Thymus (tissue), 14 donors: ENCODE measurements around the gene RAB23. TPM values are rescaled to one million over a fixed set of nuclear protein-coding genes. Genes with fewer than 3 reads are reported as not detected.

Experiments used
- DNase-seq, 9 donors: peaks; one replicate each; pipeline ENCODE4 v3.0.0-alpha.2; 2013; ENCODE audit warnings: low spot score in 9 of 9, low read depth in 6 of 9, missing footprints in 1 of 9
- H3K27ac ChIP-seq, 2 donors: one replicate each; pipeline ENCODE4 v1.5.1; 2013; ENCODE audit warnings: control low read depth in 1 of 2, low read depth in 1 of 2, low read length in 1 of 2, mild to moderate bottlenecking in 1 of 2, moderate library complexity in 1 of 2
- H3K27me3 ChIP-seq, 2 donors: one replicate each; pipeline ENCODE4 v1.5.1; 2013; ENCODE audit warnings: low read length in 1 of 2; ENCODE audit not compliant: control insufficient read depth in 2 of 2, insufficient read depth in 1 of 2
- H3K36me3 ChIP-seq, 2 donors: one replicate each; pipeline ENCODE4 v1.5.1; 2013; ENCODE audit warnings: low read length in 1 of 2, mild to moderate bottlenecking in 1 of 2, moderate library complexity in 1 of 2; ENCODE audit not compliant: control insufficient read depth in 2 of 2, insufficient read depth in 2 of 2
- H3K4me1 ChIP-seq, 2 donors: one replicate each; pipeline ENCODE4 v1.5.1; 2013; ENCODE audit warnings: low read length in 2 of 2; ENCODE audit not compliant: control insufficient read depth in 2 of 2, insufficient read depth in 2 of 2
- H3K4me3 ChIP-seq, 2 donors: one replicate each; pipeline ENCODE4 v1.5.1; 2013; ENCODE audit warnings: low read length in 2 of 2, control low read depth in 1 of 2, mild to moderate bottlenecking in 1 of 2
- H3K9me3 ChIP-seq, 2 donors: one replicate each; pipeline ENCODE4 v1.5.1; 2013; ENCODE audit warnings: low read length in 1 of 2, mild to moderate bottlenecking in 1 of 2; ENCODE audit not compliant: control insufficient read depth in 2 of 2, insufficient read depth in 1 of 2
- WGBS: extraction: QIAGEN DNeasy Blood & Tissue Kit; methylation state at CpG from one replicate; pipeline ENCODE4 v1.1.7; 2013; 5-methylcytosine and 5-hydroxymethylcytosine counted together
- long read RNA-seq, 10 donors: transcript quantifications; one replicate each; lab custom pipeline, GENCODE V29; 2026
- polyA plus RNA-seq: library from polyadenylated mRNA; stranded (reverse); fragments of 200-250 nt; gene quantifications from one replicate; pipeline ENCODE4 v1.2.3, GENCODE V29; 2013
- total RNA-seq: library from RNA; stranded (reverse); fragments of 120-200 nt; gene quantifications from one replicate; pipeline ENCODE4 v1.2.4, GENCODE V29; 2013
- donor health status: healthy.

RAB23 gene
- total RNA-seq (7.1 TPM), polyA plus RNA-seq (5.8 TPM)
- long read RNA-seq, donor 1, result 0 reads
- long read RNA-seq, donor 2, result 0 reads
- long read RNA-seq, donor 3, full-length matches to known transcripts, result 1 of 1 reads
- long read RNA-seq, donor 3, partial matches to known transcripts, result 0 of 1 reads
- long read RNA-seq, donor 3, other reads (novel, unspliced or antisense), result 0 of 1 reads
- long read RNA-seq, donor 4, full-length matches to known transcripts, result 1 of 1 reads
- long read RNA-seq, donor 4, partial matches to known transcripts, result 0 of 1 reads
- long read RNA-seq, donor 4, other reads (novel, unspliced or antisense), result 0 of 1 reads
- long read RNA-seq, donor 5, full-length matches to known transcripts, result 2 of 2 reads
- long read RNA-seq, donor 5, partial matches to known transcripts, result 0 of 2 reads
- long read RNA-seq, donor 5, other reads (novel, unspliced or antisense), result 0 of 2 reads
- long read RNA-seq, donor 6, full-length matches to known transcripts, result 1 of 1 reads
- long read RNA-seq, donor 6, partial matches to known transcripts, result 0 of 1 reads
- long read RNA-seq, donor 6, other reads (novel, unspliced or antisense), result 0 of 1 reads
- long read RNA-seq, donor 7, full-length matches to known transcripts, result 2 of 2 reads
- long read RNA-seq, donor 7, partial matches to known transcripts, result 0 of 2 reads
- long read RNA-seq, donor 7, other reads (novel, unspliced or antisense), result 0 of 2 reads
- long read RNA-seq, donor 8, full-length matches to known transcripts, result 1 of 8 reads
- long read RNA-seq, donor 8, partial matches to known transcripts, result 7 of 8 reads
- long read RNA-seq, donor 8, other reads (novel, unspliced or antisense), result 0 of 8 reads
- long read RNA-seq, donor 9, full-length matches to known transcripts, result 1 of 1 reads
- long read RNA-seq, donor 9, partial matches to known transcripts, result 0 of 1 reads
- long read RNA-seq, donor 9, other reads (novel, unspliced or antisense), result 0 of 1 reads
- long read RNA-seq, donor 10, full-length matches to known transcripts, result 2 of 2 reads
- long read RNA-seq, donor 10, partial matches to known transcripts, result 0 of 2 reads
- long read RNA-seq, donor 10, other reads (novel, unspliced or antisense), result 0 of 2 reads

DNA sequence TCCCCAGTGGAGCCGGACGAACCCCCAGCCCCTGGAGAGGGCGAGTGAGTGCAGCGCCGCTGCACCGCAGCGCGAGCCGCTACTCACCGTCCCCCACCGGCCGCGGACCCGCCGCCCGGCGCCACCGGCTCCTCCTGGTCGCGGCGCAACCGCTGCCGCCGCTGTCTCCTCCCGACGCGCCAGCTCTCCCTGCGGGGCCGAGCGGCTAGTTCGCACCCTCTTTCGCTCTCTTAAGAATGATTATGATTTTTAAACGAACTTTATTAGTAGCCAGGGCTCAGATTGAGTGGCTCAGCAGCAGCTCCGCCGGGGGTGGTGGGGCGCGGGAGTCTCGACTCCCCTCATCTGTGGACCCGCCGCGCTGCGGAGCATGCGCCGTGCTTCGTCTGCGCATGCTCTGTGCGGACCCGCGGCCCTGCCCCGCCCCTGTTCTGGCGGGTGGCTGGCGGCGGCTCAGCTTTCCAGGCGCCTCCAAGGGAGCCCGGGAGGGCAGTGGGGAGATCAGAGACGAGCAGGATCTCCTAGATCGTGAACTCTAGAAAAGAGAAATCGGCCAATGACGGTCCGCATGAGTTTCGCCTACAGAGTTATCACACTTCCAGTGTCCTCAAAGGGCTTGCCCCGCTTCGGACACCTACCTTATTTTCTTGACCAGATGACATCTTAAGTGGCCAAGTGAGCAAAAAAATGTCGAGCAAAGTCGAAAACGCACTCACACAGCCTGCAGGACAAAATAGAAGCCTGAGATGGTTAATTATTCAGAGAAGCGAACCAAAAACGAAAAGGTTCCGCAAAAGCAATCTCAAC lies at the start of gene RAB23:
Gene RAB23 (minus strand): TSS at position 372 of the 807 bp plus-strand sequence. CDS start 11,927 bp downstream, outside the sequence.
- peaks cover 0 to 3% of the 10 kb centered on the region in 2 donors for H3K4me1 ChIP-seq
- WGBS, result under 1% methylated on average over 69 of the region's 69 CpGs

DNA sequence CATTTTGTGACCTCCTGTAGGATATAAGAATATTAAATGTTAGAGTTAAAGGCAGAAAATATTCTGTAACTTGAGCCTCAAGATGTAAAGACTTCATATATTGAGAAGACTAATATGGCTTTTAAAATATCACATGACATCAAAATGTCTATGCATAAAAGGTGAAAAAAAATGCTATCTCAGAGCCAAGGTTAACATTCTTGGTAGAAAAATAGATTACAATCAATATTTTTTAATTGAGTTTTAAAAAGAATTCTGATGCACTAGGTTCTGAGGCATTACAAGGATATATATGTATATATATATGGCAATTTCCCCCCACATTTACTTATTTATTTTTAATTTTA lies 46.2 kb upstream of the RAB23 start:
- Histone ChIP-seq H3K27ac (no peak overlapping the region), H3K4me1 (no peaks in the 10 kb centered on the region), H3K9me3 (no peaks in the 10 kb centered on the region), H3K36me3 (no peaks in the 10 kb centered on the region), H3K27me3 (no peaks in the 10 kb centered on the region), H3K4me3 (no peak overlapping the region)
- DNase-seq, result no peak

More for the DNA sequence above, at the start of gene RAB23:
- Histone ChIP-seq H3K9me3 (no peaks in the 10 kb centered on the region), H3K4me3 (peak within 1 kb of the TSS; percentile 88 to 98), H3K36me3 (no peaks in the 10 kb centered on the region), H3K27me3 (no peaks in the 10 kb centered on the region), H3K27ac (peak within 1 kb of the TSS; percentile 56 to 64)
- DNase-seq, result peak; percentile 58 to 91 (median 83)

DNA sequence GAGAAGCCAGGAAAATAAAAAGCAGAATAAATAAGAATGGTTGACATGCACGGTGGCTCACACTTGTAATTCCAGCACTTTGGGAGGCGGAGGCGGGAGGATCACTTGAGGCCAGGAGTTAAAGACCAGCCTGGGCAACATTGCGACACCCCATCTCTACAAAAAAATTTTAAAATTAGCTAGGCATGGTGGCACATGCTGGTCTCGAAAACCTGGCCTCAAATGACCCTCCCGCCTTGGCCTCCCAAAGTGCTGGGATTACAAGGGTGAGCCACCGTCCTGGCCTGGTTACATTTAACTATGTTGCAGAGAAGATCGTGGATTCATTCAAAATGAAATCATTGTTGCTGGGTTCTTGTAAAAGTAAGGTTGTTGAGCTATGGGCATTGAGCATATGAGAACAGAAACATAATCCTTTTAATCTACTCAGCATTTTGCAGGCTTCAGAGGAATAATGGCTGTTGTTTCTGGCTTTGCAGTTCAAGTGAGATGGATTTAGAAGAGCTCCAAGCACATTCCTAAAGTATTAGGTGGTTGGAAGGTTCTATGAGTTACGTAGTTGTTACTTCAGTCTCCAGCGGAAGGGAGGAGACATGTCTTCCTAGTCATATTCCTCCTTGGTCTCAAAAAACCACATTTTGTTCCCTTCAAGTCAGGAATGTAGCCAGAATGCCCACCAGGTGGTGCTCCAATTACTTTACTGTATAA lies 45.6 kb upstream of the RAB23 start:
- DNase-seq, result peak in 7 of 9 donors; percentile 6 to 46 (median 14)
- no peak overlapping the region for H3K27ac ChIP-seq
- no peaks in the 10 kb centered on the region for H3K36me3 ChIP-seq
- 93% methylated on average over 10 of the region's 10 CpGs for WGBS
- no peak overlapping the region for H3K4me3 ChIP-seq
- no peaks in the 10 kb centered on the region for H3K27me3 ChIP-seq
- no peaks in the 10 kb centered on the region for H3K9me3 ChIP-seq
- H3K4me1 ChIP-seq, result no peaks in the 10 kb centered on the region

DNA sequence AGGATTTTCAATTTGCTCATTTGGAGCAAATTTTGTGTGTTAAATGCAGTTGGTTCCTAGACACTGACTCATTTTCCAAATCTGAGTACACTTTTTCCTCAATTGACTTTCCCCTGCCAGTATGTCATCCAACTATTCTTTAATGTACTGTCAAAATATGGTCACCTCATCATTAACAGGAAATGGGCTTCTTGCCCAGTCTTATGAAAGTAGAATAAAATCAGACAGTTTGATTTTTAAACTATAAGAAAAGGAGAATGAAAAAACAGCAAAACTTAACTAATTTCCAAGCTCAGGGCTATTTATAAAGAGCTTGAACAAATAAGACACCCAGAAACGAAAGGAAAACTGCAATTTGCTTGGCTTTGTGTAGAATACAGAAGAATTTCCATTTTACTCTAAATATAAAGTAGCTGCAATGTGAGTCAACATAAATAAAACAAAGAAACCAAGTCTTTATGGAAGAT lies 43.7 kb upstream of the RAB23 start:
- no peaks in the 10 kb centered on the region for H3K9me3 ChIP-seq
- no peaks in the 10 kb centered on the region for H3K36me3 ChIP-seq
- no peak overlapping the region for H3K4me3 ChIP-seq
- no peaks in the 10 kb centered on the region for H3K4me1 ChIP-seq
- no peak for DNase-seq
- 83% methylated on average over 1 of the region's 1 CpG for WGBS
- H3K27me3 ChIP-seq, result no peaks in the 10 kb centered on the region
- no peak overlapping the region for H3K27ac ChIP-seq

DNA sequence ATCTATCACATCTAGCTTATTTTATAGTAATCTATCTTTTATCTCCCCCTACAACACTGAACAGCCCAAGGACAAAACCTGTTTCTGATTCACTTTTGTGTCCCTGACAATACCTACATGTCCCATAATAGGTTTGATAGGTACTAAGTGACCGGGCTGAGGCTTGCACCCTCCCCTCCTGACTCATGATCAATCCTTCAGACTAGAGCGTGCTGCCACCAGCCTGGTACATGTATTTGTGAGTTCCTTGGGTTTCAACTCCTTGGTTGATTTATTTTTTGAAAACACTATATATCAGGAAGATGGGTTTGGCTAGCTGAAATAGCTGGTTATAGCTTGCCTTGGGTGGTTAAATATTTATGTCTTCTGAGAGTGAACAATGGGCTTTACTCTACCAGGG lies 41.6 kb upstream of the RAB23 start:
- 96% methylated on average over 2 of the region's 2 CpGs for WGBS
- DNase-seq, result no peak
- Histone ChIP-seq H3K27ac (no peak overlapping the region), H3K4me3 (no peak overlapping the region), H3K4me1 (no peaks in the 10 kb centered on the region), H3K9me3 (no peaks in the 10 kb centered on the region), H3K27me3 (no peaks in the 10 kb centered on the region), H3K36me3 (no peaks in the 10 kb centered on the region)

DNA sequence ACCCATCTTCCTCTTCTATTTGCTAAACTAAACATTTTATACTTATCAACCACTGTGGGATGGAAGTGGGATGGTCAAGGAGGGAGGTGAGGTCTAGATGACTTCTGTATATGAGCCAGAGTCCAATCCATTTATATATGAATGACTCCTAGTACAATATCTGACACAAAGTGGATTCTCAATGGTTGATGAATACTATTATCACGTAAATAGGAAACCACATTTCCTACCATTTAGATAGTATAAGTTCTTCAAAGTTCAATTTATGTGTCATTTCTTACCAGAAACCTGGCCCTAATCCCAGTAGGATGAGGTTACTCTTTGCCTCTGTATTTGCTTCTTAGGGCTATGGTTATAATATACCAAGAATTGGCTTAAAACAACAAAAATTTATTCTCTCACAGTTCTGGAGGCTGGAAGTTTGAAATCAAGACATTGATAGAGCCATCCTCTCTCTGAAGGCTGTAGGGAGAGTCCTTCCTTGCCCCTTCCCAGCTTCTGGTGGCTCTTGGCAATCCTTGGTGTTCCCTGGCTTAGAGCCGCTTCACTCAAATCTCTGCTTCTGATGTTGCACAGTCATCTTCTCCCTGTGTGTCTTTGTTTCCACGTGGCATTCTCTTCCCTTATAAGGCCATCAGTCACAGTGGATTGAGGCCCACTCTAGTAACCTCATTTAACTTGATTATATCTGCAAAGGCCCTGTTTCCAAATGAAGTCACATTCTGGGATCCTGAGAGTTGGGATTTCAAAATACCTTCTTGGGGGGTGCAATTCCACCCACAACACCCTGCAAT lies 41.0 kb upstream of the RAB23 start:
- Histone ChIP-seq H3K27ac (no peak overlapping the region), H3K4me3 (no peak overlapping the region), H3K9me3 (no peaks in the 10 kb centered on the region), H3K27me3 (no peaks in the 10 kb centered on the region), H3K36me3 (no peaks in the 10 kb centered on the region), H3K4me1 (no peaks in the 10 kb centered on the region)
- DNase-seq, result no peak
- 67% methylated on average over 3 of the region's 3 CpGs for WGBS

DNA sequence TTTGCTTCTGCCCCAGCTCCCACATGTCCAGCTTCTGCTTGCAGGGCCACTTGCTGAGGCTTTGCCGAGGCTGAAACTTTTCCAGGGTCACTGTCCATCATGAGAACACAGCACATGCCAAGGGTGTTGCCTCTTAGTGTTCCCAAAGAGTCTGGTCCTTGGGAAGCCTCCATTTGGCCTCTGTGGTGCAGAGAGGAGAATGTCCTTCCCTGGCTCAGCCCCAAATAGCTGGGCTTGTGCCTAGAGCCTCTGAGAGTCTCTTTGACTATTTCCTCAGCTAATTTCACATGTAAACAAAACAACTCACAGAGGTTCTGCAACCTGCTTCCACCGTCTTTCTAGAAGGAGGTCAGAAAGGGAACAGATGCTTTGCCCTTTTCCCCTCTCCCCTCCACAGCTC lies 40.4 kb upstream of the RAB23 start:
- Histone ChIP-seq H3K4me1 (no peaks in the 10 kb centered on the region), H3K27me3 (no peaks in the 10 kb centered on the region), H3K36me3 (no peaks in the 10 kb centered on the region), H3K9me3 (no peaks in the 10 kb centered on the region), H3K27ac (no peak overlapping the region), H3K4me3 (no peak overlapping the region)
- WGBS, result 70% methylated on average over 2 of the region's 2 CpGs
- no peak for DNase-seq
